ENCODE measurements around the gene METTL15. TPM values are rescaled to one million over a fixed set of nuclear protein-coding genes. Genes with fewer than 3 reads are reported as not detected.
A peak's percentile ranks its signal among the peaks of the same experiment; 100 is the strongest.

METTL15 gene
- total RNA-seq, 1 experiment from 2014 or later: 12.4 TPM

GRCh38 chr11:28106353-28107043 is 1.7 kb upstream of the METTL15 start:
- TF ChIP-seq, protein P1, sequence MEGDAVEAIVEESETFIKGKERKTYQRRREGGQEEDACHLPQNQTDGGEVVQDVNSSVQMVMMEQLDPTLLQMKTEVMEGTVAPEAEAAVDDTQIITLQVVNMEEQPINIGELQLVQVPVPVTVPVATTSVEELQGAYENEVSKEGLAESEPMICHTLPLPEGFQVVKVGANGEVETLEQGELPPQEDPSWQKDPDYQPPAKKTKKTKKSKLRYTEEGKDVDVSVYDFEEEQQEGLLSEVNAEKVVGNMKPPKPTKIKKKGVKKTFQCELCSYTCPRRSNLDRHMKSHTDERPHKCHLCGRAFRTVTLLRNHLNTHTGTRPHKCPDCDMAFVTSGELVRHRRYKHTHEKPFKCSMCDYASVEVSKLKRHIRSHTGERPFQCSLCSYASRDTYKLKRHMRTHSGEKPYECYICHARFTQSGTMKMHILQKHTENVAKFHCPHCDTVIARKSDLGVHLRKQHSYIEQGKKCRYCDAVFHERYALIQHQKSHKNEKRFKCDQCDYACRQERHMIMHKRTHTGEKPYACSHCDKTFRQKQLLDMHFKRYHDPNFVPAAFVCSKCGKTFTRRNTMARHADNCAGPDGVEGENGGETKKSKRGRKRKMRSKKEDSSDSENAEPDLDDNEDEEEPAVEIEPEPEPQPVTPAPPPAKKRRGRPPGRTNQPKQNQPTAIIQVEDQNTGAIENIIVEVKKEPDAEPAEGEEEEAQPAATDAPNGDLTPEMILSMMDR (conservative IDR thresholded peaks at IDR 0.05; ENCODE audit: low read depth, low read length): no peak
- no peak for TF ChIP-seq EZH2 (IDR thresholded peaks at IDR 0.05; ENCODE audit: low read length, unreplicated experiment)
- H3K36me3 ChIP-seq (ENCODE audit: low read depth, low read length): no peaks in the 10 kb centered on the region
- H3K79me2 ChIP-seq (ENCODE audit: low read length): peaks cover 91% of the 10 kb centered on the region
- peak overlapping the region; percentile 75; the same call in 1 of the 2 replicates for H3K9ac ChIP-seq (ENCODE audit: low read length)
- no TSS peak for BruUV-seq (replicated peaks)
- ChIA-PET POLR2A (ENCODE audit: unreplicated experiment) (interaction anchor here (0.6 to 1.3 kb wide), 3 partner anchors 17 to 586 kb away, joined by 3 to 12 read pairs (median 5); no protein-coding TSS in a partner anchor), CTCF (interaction anchor here (0.6 kb wide), 3 partner anchors 127 to 573 kb away, joined by 3 to 4 read pairs (median 4); no protein-coding TSS in a partner anchor)
- DNase-seq: no peak
- intact Hi-C loops (cut with micrococcal nuclease): loop anchor here (1.0 to 5.0 kb wide), 6 partner anchors 172 to 1226 kb away; partner anchors contain the start of gene BDNF
- H3K27me3 ChIP-seq (ENCODE audit: low read length): no peaks in the 10 kb centered on the region
- H3K9me2 ChIP-seq (replicated peaks; ENCODE audit: low read length): no peaks in the 10 kb centered on the region
- H4K20me1 ChIP-seq (ENCODE audit: low read length): no peaks in the 10 kb centered on the region
- no peak overlapping the region for H3K27ac ChIP-seq (ENCODE audit: low read length)
- peak overlapping the region; percentile 88 for H3K4me2 ChIP-seq (ENCODE audit: low read length)
- peaks cover 67% of the 10 kb centered on the region for H3K4me1 ChIP-seq (ENCODE audit: insufficient read depth, low read length)
- no peak overlapping the region for H2AFZ ChIP-seq (ENCODE audit: low read length)
- H3K4me3 ChIP-seq (ENCODE audit: low read length): peak overlapping the region; percentile 75
- no peak for ATAC-seq
- no peaks in the 10 kb centered on the region for H3K9me3 ChIP-seq (ENCODE audit: low read length)
- H3F3A ChIP-seq (ENCODE audit: low read length, unreplicated experiment): no peaks in the 10 kb centered on the region

GRCh38 chr11:28107191-28107749 is 918 bp upstream of the METTL15 start:
- peak overlapping the region; percentile 64 for H3K27ac ChIP-seq (ENCODE audit: low read length)
- H3K27me3 ChIP-seq (ENCODE audit: low read length): no peaks in the 10 kb centered on the region
- H3K4me2 ChIP-seq (ENCODE audit: low read length): peak overlapping the region; percentile 88
- H3K79me2 ChIP-seq (ENCODE audit: low read length): peaks cover 91% of the 10 kb centered on the region
- TF ChIP-seq, protein P1 (conservative IDR thresholded peaks at IDR 0.05; ENCODE audit: low read depth, low read length): no peak
- no peak for TF ChIP-seq EZH2phosphoT487 (IDR thresholded peaks at IDR 0.05; ENCODE audit: borderline replicate concordance, low read length)
- TF ChIP-seq EZH2 (IDR thresholded peaks at IDR 0.05; ENCODE audit: low read length, unreplicated experiment): no peak
- H4K20me1 ChIP-seq (ENCODE audit: low read length): no peaks in the 10 kb centered on the region
- ChIA-PET CTCF (interaction anchor here (0.5 to 0.9 kb wide), 6 partner anchors 128 to 1420 kb away, joined by 3 to 4 read pairs (median 4); no protein-coding TSS in a partner anchor), POLR2A (ENCODE audit: unreplicated experiment) (interaction anchor here (0.6 to 1.3 kb wide), 5 partner anchors 17 to 585 kb away, joined by 3 to 12 read pairs (median 5); no protein-coding TSS in a partner anchor)
- peak overlapping the region; percentile 65 for H2AFZ ChIP-seq (ENCODE audit: low read length)
- no TSS peak for BruUV-seq (replicated peaks)
- ATAC-seq: peak; percentile 4
- intact Hi-C loops (cut with micrococcal nuclease): loop anchor here (1.0 to 5.0 kb wide), 6 partner anchors 173 to 1225 kb away; partner anchors contain the start of gene BDNF
- no peaks in the 10 kb centered on the region for H3K9me3 ChIP-seq (ENCODE audit: low read length)
- H3K9ac ChIP-seq (ENCODE audit: low read length): peak overlapping the region; percentile 75
- no peaks in the 10 kb centered on the region for H3K9me2 ChIP-seq (replicated peaks; ENCODE audit: low read length)
- H3F3A ChIP-seq (ENCODE audit: low read length, unreplicated experiment): no peaks in the 10 kb centered on the region
- H3K4me1 ChIP-seq (ENCODE audit: insufficient read depth, low read length): peaks cover 68% of the 10 kb centered on the region
- peak overlapping the region; percentile 75 for H3K4me3 ChIP-seq (ENCODE audit: low read length)
- H3K36me3 ChIP-seq (ENCODE audit: low read depth, low read length): no peaks in the 10 kb centered on the region
- DNase-seq: peak; percentile 19
